NOMO-1 treated with DMSO at 0.1 percent for 48 hours (cell line): Measurements from ENCODE around the gene PTGES2.
A peak's percentile ranks its signal among the peaks of the same experiment; 100 is the strongest.
"Not testable (repeated sequence)": the region's sequence is repeated elsewhere in the genome, so short reads cannot be mapped to it uniquely, and the experiment has no call there.

ENCODE experiments used
- DNase-seq: peaks from one replicate; lab custom pipeline; 2025; ENCODE audit not compliant: unreplicated experiment; lab: John Stamatoyannopoulos, UW

The PTGES2 gene

DNA sequence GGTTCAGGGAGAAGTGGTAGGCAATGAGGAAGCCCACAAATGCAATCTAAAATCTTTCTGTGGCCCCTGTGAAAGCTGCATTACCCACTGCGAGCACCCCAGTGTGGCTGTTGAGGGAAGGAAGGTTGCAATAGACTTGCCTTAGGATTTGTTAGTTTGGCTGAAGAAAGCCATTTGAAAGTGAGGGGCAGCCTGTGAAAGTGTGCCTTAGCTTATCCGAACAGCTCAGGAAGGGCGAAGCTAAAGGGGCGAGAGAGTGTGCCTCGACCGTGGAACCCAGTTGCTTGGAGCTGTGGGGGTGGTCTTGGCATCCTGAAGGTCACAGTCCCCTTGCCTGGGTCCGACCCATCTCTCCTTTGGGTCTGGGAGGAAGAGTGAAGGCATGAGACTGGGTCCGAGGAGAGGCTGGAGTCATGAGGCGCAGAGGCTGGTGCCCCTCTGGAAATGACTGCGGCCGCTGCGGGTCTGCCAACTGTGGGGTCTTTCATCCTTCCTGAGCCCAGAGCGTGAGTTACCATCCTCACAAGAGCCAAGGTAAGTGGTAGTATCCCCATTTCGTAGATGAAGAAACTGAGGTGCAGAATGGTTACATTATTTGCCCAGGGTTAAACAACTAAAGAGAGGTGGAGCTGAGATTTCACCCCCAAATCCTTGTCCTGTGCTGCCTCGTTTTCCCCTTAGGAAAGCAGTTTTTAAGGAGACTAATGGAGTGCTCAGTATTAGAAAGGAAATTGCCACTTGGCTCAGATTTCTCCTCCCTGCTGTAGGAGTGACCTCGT, 35.1 kb downstream of the PTGES2 start:
- DNase-seq, result no peak

DNA sequence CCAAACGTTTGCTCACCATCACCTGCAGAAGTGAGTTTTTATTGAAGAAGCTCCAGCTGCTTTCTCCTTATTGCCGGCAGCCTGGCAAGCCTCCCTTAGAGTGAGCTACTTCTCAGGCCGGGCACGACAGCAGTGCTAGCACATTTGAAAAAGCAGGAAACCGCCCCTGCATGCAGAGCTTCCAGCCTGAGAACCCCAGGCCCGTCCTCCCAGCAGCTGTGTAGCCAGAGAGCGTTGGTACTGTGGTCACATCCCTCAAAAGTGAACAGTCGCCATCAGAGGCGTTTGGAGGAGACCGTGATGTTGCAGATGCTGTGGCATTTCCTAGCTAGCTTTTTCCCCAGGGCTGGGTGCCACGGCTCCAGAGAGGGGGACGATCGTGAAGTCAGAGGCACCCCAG, 36.0 kb downstream of the PTGES2 start:
- DNase-seq, result no peak

DNA sequence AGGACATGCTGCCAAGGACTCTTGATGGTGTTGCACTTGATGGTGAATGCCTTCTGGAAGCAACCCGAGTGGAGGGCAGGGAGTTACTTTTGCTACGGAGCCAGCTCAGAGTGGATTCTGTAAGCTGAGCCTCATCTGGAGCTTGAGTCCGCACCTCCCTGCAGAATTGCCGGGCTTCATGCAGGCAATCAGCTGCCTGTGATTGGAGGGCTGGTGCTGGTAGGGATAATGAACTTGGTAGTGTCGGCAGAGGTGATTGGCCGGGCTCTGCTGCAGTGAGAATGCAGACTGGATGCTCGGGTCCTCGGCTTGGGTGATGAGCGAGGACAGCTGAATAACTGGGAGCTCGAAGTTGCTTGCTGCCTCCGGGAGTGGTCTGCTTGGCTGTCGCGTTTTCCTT, 36.4 kb downstream of the PTGES2 start:
- DNase-seq, result no peak

DNA sequence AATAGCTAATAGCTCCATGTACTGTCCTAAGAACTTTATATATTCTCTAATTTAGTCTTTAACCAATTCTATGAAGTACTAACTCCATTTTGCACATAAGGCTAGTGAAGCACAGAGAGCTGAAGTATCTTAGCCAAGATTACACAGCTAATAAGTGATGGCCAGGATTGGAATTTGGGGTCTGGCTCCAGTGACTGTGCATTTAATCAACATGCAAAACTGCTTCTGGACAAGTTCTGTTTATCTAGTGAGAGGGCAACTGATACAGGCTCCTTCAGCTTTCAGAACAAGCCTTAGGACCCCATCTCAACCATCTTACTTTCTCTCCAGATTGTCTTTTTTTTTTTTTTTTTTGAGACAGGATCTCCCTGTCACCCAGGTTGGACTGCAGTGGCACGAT, 38.2 kb downstream of the PTGES2 start:
- DNase-seq, result no peak

DNA sequence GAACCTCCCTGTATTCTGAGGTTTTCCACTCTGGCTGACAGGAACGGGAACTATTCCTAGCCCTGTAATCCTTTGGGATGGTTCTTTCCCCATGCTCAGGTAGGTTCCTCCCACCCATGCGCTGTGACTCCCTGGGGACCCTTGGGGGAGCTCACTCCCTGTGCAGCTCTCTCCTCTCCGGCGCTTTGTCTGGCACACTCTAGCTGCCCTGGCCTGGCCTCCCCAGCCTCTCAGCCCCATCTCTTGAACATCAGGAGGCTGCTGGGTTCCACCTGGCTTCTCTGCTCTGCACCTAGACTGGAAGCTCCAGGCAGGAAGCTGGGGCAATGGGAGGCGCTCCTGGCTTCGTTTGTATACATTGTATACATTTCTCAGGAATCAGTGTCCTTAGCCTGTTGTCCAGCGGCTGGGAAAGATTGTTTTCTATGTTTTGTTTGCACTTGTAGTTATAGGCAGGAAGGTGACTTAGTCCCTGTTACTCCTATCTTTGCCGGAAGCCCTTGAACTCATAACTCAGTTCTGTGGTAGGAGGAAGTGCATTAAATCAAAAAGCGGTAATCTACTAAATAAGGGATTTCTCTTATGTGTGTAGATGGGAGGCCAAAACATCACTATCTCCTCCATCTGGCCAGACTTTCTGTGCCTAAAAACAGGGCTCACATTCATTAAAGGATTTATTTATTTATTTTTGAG, 39.1 kb downstream of the PTGES2 start:
- no peak for DNase-seq

DNA sequence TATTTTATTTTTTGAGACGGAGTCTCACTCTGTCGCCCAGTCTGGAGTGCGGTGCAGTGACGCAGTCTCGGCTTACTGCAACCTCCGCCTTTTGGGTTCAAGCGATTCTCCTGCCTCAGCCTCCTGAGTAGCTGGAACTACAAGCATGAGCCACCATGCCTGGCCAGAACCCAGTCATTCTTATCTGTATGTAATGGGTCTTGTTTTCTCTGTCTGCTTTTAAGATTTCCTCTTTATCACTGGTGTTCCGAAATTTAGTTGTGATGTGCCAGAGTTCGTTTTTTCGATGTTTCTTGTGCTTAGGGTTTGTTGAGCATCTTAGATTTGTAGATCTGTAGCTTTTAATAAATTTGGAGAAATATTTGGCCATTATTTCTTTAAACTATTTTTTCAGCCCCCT, 40.3 kb downstream of the PTGES2 start:
- no peak for DNase-seq

DNA sequence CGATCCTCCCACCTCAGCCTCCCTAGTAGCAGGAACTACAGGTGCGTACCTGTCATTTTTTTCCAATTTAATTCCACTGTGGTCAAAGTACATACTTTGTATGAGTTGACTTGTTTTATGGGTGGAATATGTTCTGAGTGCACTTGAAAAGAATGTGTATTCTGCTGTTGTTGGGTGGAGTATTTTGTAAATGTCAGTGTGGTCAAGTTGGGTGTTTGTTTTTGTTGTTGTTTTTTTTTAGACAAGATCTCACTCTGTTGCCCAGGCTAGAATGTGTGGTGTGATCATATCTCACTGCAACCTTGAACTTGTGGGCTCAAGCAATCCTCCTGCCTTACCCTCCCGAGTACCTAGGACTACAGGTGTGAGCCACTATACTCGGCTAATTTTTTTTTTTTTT, 41.6 kb downstream of the PTGES2 start:
- no peak for DNase-seq

DNA sequence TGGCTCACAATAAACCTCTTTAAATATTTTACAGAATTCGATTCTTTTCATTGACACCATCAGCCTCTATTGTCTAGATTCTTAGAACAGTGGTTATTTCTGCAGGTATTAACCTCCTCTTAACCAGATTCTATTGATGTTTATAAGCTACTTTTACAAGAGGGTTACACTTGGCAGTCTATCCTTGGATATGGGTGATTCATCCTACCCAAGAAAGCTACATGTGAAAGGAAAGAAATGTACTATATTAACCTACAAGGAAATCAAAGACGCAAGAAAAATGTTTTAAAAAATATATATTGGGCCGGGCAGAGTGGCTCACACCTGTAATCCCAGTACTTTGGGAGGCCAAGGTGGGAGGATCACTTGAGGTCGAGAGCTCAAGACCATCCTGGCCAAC, 42.8 kb downstream of the PTGES2 start:
- DNase-seq, result no peak

DNA sequence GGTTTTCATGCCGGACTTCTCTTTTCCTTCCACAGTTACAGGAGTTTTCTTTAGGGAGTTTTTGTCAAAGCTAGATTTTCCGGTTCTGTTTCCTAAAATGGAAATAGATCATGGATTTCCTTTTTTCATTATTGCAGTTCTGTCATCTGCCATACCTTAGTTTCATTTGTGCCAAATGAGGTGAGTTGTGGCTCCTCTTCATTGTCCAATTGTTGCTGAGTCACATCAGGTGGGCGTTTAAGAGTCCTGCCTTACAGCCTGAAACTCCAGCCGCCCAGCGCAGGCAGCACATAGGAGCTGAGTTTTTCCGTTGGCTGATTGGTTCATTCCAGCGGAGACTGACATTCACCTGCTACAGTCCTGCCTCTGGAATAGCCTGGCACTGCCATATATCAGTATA, 45.4 kb downstream of the PTGES2 start:
- no peak for DNase-seq

DNA sequence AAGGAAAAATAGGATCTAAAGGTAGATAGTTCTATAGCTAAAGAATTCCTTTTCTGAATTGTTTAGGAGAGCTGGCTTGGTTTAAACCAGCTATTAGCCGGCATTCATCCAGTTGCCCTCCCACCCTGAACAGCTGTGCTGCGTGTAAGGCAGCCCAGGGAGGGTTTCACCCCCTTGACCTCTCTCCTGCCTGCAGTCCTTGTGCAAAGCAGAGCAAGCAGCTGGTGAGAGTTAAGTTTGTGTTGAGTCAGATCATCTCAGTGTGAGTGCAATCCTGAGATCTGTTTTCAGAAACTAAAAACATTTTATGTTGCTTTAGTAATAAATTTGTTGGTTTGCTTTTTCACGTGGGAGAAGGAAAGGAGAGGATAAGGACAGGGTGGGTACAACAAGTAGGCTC, 46.5 kb downstream of the PTGES2 start:
- no peak for DNase-seq

DNA sequence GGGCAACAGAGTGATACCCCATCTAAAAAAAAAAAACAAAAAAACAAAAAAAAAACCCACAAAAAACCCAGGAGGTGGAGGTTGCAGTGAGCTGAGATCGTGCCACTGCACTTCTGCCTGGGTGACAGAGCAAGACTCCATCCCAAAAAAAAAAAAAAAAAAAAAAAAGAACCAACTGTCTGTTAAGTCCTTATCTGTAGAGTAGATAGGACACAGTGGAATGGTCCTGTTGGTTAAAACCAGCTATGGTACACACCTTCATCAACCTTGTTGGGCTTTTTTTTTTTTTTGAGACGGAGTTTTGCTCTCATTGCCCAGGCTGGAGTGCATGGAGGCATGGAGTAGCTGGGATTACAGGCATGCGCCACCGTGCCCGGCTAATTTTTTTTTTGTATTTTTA, 47.3 kb downstream of the PTGES2 start:
- DNase-seq, result no peak

DNA sequence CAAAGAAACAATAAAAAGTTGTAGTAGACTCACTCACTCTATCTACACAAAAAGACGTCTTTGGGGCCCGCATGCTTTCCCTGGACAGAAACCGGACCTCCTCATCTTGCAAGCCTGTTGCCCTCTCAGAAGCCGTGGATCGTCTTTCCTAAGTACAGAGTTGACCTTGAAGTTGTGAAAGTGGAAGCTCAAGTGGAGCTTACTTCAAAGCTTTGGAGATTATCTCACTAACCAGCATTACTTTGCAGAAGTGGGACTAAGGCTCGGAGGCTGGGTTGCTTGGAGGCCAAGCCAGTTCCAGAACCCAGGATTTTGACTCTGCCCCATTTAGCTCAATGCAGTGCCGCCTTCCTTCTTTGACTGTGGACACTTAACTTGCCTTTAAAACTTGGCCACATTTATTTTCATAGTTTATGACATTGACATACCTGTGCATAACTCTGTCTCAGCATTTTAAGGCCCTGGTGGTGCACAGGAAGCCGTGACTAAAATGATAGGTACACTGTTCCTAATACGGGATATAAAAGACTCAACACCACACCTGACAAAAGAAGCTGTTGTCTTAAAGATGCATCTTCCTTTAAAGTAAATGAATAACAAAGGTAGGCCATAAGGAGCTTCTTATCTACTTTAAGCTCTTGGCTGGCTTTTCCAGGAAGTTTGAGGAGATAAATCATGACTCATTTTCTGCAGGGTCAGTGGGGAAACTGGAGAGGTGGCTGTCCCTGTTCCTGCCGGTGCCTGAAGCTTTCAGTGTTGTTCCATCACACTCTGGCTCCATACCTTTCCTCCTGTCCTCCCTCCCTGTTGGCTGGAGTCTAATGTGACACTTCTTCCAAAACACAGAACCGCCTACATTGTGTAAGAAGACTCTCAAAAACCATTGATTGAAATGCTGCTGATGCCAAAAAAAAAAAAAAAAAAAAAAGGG, 48.8 kb downstream of the PTGES2 start:
- peak; percentile 77 for DNase-seq

DNA sequence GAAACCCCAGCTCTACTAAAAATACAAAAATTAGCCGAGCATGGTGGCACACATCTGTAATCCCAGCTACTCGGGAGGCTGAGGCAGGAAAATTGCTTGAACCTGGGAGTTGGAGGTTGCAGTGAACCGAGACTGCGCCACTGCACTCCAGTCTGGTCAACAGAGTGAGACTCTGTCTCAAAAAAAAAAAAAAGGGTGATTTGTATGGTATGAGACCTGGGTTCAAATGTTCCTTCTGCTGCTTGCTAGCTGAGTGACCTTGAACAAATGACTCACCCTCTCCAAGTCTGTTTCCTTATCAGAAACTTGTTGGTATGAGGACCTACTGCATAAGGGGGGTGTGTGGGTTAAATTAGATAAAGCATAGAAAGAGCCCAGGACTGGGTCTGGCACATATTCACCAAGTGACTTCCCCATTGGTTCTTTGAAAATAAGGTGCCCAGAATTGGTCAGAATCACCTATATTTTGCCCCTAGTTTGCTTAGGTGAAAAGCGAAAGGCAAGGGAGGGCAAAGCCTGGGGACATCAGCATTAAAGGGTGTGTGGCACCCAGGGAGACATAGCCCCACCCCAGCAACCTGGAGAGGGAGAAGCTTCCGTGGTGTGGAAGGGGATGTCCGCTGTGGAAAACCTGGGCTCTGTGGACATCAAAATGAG, 49.6 kb downstream of the PTGES2 start:
- no peak for DNase-seq

DNA sequence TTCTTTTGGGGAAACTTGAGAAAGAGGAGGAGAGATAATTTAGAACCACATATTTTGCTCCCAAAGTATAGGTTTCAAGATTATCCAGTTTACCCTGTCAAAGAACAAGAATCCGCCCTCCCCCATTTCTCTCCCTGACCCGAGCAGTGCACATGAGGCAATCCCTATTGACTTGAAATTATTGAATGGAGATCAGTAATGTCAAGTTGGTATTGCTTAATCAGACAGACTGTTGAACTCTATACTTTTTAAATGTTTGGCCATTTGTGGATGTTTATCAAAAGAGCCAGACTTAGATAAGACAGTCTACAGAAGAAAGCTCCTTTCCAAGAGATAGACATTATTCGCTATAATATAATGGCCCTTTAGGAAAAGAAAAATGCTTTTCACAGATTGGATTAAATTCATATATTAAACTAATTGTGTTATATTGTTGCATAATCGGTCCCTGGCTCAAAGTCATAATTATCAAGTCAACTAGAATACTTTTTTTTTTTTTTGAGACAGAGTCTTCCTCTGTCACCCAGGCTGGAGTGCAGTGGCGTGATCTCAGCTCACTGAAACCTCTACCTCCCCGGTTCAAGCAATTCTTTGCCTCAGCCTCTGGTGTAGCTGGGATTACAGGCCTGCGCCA, 54.2 kb downstream of the PTGES2 start:
- no peak for DNase-seq

DNA sequence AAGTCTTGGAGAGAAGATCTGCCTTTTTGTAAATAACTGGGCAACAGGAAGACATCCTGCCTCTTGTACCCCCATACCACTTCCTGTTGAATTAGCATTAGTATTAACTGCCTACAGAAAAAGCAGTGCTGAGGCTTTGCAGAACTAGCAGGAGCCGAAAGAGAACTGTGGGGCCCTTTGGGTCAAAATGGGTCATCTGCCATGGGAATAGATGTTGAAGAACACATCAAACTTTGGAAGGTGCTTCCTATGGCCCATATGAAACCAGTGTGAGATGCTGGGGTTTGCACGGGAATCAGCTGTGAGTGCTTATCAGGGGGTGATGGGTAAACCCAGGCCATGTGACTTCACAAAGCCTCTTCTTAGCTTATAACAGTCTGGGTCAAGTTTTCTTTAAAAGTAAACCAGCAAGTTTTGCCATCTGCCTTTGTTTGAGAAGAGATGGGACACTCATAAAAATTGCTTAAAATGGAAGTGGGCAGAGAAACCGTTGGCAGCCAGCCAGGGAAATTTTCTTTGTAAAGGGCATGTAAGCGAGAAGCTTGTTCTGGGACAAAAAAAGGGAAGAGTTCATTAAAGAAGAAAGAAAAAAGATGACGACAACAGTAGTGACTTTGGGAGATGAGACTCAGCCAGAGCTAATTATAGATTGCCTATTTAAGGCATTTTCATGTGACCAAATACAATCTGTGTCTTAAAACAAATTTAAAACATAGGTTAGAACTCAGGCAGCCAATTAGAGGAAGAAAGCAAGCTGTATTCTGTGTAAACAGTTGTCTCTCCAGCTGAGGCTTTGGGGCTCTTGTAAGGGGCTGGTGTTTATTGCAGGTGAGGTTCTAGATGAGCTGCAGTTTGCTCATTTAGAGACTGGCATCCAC, 55.1 kb downstream of the PTGES2 start:
- DNase-seq, result peak; percentile 77

DNA sequence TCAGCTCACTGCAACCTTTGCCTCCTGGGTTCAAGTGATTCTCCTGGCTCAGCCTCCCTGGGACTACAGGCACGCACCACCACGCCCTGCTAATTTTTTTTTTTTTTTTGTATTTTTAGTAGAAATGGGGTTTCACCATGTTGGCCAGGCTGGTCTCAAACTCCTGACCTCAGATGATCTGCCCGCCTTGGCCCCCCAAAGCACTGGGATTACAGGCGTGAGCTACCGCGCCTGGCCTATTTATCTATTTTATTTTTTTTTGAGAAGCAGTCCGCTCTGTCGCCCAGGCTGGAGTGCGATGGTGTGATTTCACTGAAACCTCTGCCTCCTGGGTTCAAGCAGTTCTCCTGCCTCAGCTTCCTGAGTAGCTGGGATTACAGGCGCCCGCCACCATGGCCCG, 56.1 kb downstream of the PTGES2 start:
- DNase-seq, result not testable (repeated sequence)

DNA sequence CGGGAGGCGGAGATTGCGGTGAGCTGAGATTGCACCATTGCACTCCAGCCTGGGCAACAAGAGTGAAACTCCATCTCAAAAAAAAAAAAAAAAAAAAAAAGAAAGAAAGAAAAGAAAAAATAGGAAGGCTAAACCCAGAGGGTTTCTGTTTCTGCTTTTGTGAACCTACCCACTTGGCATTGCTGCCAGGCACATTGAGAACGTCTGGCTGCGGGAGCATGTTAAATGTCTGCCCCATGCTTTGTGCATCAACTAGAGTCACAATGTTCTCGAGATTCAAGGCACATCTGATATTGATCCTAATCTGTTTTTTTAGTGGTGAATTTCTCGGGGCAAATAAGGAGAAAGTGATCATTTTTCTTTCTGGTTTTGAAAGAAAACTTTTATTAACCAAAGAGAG, 56.7 kb downstream of the PTGES2 start:
- DNase-seq, result no peak
